Aorta (tissue), 5 donors: ENCODE measurements around the gene GREB1. TPM values are rescaled to one million over a fixed set of nuclear protein-coding genes. Genes with fewer than 3 reads are reported as not detected.

ENCODE experiments used
- ATAC-seq: fragments of 200-7000 bp; cut with Tn5 transposase; one replicate; pipeline ENCODE4 v1.9.1; 2022; ENCODE audit warnings: moderate library complexity; ENCODE audit not compliant: low FRiP score
- DNase-seq, 2 donors: peaks; one replicate each; pipeline ENCODE4 v3.0.0-alpha.2; 2020
- H3K27ac ChIP-seq, 2 donors: one replicate each; pipeline ENCODE4 v1.5.1; 2013; ENCODE audit warnings: low read length in 2 of 2, mild to moderate bottlenecking in 2 of 2, moderate library complexity in 2 of 2, control low read depth in 1 of 2, inconsistent platforms in 1 of 2, low read depth in 1 of 2
- H3K27me3 ChIP-seq, 2 donors: one replicate each; pipeline ENCODE4 v1.6.1; 2013; ENCODE audit warnings: control low read depth in 1 of 2, low read length in 1 of 2, mild to moderate bottlenecking in 1 of 2, moderate library complexity in 1 of 2; ENCODE audit not compliant: insufficient read depth in 2 of 2, control insufficient read depth in 1 of 2
- H3K36me3 ChIP-seq, 2 donors: one replicate each; pipeline ENCODE4 v1.6.1; 2013; ENCODE audit warnings: control low read depth in 1 of 2, low read length in 1 of 2, mild to moderate bottlenecking in 1 of 2; ENCODE audit not compliant: insufficient read depth in 2 of 2, control insufficient read depth in 1 of 2
- H3K4me1 ChIP-seq, 2 donors: one replicate each; pipeline ENCODE4 v1.6.1; 2013; ENCODE audit warnings: low read length in 2 of 2, control low read depth in 1 of 2, mild to moderate bottlenecking in 1 of 2, moderate library complexity in 1 of 2; ENCODE audit not compliant: insufficient read depth in 2 of 2, control insufficient read depth in 1 of 2
- H3K4me3 ChIP-seq, 2 donors: one replicate each; pipeline ENCODE4 v1.5.1; 2013; ENCODE audit warnings: low read length in 2 of 2, control low read depth in 1 of 2, mild to moderate bottlenecking in 1 of 2
- H3K9me3 ChIP-seq: one replicate; pipeline ENCODE4 v1.6.1; 2013; ENCODE audit warnings: mild to moderate bottlenecking, low read length; ENCODE audit not compliant: control insufficient read depth
- WGBS, 2 donors: extraction: QIAGEN DNeasy Blood & Tissue Kit; methylation state at CpG; one replicate each; pipeline ENCODE4 v1.1.7; 2013; 5-methylcytosine and 5-hydroxymethylcytosine counted together
- intact Hi-C, 2 donors: fragments of 100-400 bp; cut with DNase I; formaldehyde crosslinking; loops; one replicate each; pipeline versions ENCODE4 v1.14.2 to v1.15.0; 2022
- polyA plus RNA-seq, 2 donors: library from polyadenylated mRNA; stranded (reverse); fragments of 200-250 nt; gene quantifications; one replicate each; pipeline ENCODE4 v1.2.3, GENCODE V29; 2013
- total RNA-seq, 2 donors: library from RNA; stranded (reverse); fragmentation: NEBNext Ultra II Directional; extraction: Animal tissue kit (Norgen Biotek cat#: 25700); gene quantifications; one replicate each; pipeline ENCODE4 v1.2.1, GENCODE V29; 2021
- donor health status: healthy with polysubstance abuse.
- donor health status: Bipolar disorder and iron deficiency.
- donor health status: DM: no; HTN: no; CAD: no.
- donor health status: DM: no; HTN: no; CAD: no.
- donor health status: DM: yes; HTN: yes; CAD: no.

GREB1 gene
- total and polyA plus RNA-seq, 4 donors = 0.13 to 8.6 (median 7.2) TPM; not detected in 1

DNA sequence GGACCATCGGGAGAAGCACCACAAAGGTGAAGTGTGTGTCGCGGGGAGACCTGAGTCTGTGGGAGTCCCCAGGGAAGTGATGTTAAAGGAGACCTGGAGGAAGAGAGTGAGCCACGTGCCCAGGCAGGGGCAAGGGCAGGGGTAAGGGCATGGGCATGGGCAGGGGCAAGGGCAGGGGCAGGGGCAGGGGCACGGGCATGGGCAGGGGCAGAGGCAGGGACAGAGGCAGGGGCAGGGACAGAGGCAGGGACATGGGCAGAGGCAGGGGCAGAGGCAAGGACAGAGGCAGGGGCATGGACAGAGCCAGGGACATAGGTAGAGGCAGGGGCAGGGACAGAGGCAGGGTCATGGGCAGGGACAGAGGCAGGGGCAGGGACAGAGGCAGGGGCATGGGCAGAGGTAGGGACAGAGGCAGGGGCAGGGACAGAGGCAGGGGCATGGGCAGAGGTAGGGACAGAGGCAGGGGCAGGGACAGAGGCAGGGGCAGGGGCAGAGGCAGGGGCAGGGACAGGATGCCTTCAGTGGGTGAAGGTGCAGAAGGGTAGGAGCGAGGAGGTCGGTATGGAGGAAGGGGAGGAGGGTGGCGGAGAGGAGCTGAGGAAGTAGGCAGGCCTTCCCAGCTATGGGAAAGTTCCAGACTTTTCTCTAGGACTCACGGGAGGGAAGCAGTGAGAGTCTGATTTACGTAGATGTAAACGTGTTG, 102.9 kb downstream of the GREB1 start:
- no peaks in the 10 kb centered on the region for H3K4me1 ChIP-seq
- ATAC-seq = no peak
- H3K27me3 ChIP-seq = no peaks in the 10 kb centered on the region
- intact Hi-C loops = no loop called here
- DNase-seq = no peak
- WGBS, 2 donors = 65 to 69% methylated on average over 11 of the region's 11 CpGs
- no peak overlapping the region for H3K27ac ChIP-seq
- no peaks in the 10 kb centered on the region for H3K9me3 ChIP-seq
- no peak overlapping the region for H3K4me3 ChIP-seq
- no peaks in the 10 kb centered on the region for H3K36me3 ChIP-seq

DNA sequence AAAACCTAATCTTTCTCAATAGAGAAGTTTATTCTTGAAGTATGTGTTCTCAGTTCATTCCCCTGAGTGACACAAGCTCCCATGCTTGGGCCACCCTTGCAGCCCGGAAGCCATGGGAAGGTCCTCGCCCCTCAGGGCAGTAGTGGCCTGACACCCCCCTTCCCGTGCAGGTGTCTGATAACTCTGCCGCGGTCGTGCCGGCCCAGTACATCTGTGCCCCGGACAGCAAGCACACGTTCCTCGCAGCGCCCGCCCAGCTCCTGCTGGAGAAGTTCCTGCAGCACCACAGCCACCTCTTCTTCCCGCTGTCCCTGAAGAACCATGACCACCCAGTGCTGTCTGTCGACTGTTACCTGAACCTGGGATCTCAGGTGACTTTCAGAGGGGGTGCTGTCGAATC, 103.7 kb downstream of the GREB1 start:
- intact Hi-C loops = no loop called here
- no peaks in the 10 kb centered on the region for H3K27me3 ChIP-seq
- H3K9me3 ChIP-seq = no peaks in the 10 kb centered on the region
- ATAC-seq (no peak), DNase-seq (no peak)
- no peak overlapping the region for H3K4me3 ChIP-seq
- no peaks in the 10 kb centered on the region for H3K36me3 ChIP-seq
- no peaks in the 10 kb centered on the region for H3K4me1 ChIP-seq
- H3K27ac ChIP-seq = no peak overlapping the region
- WGBS, 2 donors = 89 to 91% methylated on average over 15 of the region's 15 CpGs

DNA sequence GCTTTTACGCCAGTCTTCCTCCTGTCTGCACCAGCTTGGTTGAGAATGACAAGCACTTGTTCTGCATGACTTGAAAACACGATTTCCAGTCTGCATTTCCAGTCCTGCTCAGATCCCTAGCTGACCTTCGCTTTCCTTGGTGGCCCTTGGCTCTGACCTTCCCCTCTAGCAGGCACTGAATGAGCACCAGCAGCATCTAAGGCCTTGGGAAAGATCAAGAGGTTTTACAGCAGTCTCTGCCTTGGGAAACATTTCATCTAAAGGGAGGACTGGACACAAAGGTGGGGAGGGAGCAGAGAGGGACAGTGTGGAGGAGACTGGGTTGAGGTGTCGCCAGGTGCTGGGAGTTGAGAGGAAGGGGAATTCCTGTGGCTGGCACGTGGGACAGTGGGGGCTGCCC, 105.7 kb downstream of the GREB1 start:
- Histone ChIP-seq H3K36me3 (no peaks in the 10 kb centered on the region), H3K9me3 (no peaks in the 10 kb centered on the region), H3K27ac (no peak overlapping the region), H3K27me3 (no peaks in the 10 kb centered on the region), H3K4me3 (no peak overlapping the region), H3K4me1 (no peaks in the 10 kb centered on the region)
- WGBS, 2 donors = 83 to 84% methylated on average over 5 of the region's 5 CpGs
- ATAC-seq = no peak
- DNase-seq = no peak
- intact Hi-C loops = no loop called here

DNA sequence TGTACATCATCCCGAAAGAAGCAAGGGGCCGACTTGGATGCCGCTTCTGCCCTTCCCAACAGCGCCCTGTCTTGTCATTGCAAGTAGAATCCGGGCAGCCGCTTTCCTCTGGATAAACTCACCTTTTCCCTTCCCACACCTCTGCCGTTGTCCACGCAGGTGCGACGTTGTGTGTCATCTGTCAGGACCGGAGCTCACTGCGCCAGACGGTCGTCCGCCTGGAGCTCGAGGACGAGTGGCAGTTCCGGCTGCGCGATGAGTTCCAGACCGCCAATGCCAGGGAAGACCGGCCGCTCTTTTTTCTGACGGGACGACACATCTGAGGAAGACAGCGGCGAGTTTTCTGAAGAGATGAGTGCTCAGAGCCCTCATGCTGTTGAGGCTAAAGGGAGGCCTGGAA, 106.3 kb downstream of the GREB1 start:
- ATAC-seq (no peak), DNase-seq (no peak)
- H3K4me3 ChIP-seq = no peak overlapping the region
- no peak overlapping the region for H3K27ac ChIP-seq
- H3K27me3 ChIP-seq = no peaks in the 10 kb centered on the region
- no peaks in the 10 kb centered on the region for H3K4me1 ChIP-seq
- H3K9me3 ChIP-seq = no peaks in the 10 kb centered on the region
- no peaks in the 10 kb centered on the region for H3K36me3 ChIP-seq
- intact Hi-C loops = no loop called here
- 95% methylated on average over 27 of the region's 27 CpGs for WGBS, 2 donors

DNA sequence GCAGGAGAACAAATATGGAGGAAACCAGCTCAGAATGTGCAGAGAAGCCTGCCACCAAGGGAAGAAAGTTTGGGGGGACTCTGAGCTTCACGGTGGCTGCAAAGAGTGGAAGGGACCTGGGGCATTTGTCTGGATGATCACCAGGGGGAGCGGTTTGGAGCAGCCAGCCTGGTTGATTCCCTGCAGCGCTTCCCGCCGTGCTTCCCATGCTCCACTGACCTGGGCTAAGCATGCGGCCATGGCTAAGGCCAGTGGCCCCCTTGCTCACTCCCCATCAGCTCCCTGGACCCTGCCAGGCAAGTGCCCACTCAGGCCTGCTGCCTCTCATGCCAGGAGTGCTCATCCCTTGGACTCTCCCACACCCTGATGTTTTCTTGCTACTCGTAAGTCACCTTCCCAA, 109.1 kb downstream of the GREB1 start:
- Histone ChIP-seq H3K4me3 (no peak overlapping the region), H3K27me3 (no peaks in the 10 kb centered on the region), H3K4me1 (no peaks in the 10 kb centered on the region), H3K36me3 (no peaks in the 10 kb centered on the region), H3K9me3 (no peaks in the 10 kb centered on the region), H3K27ac (no peak overlapping the region)
- WGBS, 2 donors = 80 to 81% methylated on average over 7 of the region's 7 CpGs
- DNase-seq = no peak
- intact Hi-C loops = no loop called here
- no peak for ATAC-seq

DNA sequence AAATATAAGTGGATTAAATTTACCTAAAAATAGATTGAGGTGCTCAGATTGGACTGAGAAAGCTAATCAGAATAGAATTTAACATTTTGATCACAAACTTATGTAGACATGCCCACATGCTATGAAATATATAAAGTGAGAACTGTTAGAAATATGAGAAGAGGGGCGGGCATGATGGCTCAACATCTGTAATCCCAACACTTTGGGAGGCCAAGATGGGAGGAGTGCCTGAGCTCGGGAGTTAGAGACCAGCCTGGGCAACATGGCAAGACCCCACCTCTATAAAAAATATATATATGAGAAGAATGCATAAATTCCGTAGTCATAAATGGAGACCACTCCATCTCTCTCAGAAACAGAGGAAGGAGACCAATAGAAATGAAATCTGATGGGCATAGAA, 110.4 kb downstream of the GREB1 start:
- H3K36me3 ChIP-seq = no peaks in the 10 kb centered on the region
- H3K9me3 ChIP-seq = no peaks in the 10 kb centered on the region
- WGBS, 2 donors = 80 to 83% methylated on average over 3 of the region's 3 CpGs
- ATAC-seq (no peak), DNase-seq (no peak)
- no peak overlapping the region for H3K4me3 ChIP-seq
- intact Hi-C loops = no loop called here
- H3K27me3 ChIP-seq = no peaks in the 10 kb centered on the region
- H3K4me1 ChIP-seq = no peaks in the 10 kb centered on the region
- H3K27ac ChIP-seq = no peak overlapping the region

DNA sequence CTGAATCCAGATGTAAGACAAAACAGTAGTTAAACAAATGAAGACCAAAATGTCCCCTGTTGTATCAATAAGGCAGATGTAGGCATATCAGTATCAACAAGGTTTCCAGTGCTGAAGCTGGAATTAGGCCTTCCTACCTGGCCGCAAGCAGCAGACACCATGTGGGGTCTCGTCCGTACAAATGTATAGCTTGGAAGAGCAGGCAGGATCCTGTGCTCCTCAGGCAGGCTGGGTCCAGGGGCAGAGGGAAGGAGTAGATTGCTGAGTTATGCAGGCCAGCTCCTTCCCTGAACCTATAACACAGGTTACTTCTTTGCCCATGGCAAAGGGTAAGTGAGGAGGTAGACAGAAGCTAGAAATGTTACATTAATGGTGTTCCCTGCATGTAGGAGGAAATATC, 112.7 kb downstream of the GREB1 start:
- no peak overlapping the region for H3K27ac ChIP-seq
- intact Hi-C loops = no loop called here
- DNase-seq = no peak
- 96 to 97% methylated on average over 3 of the region's 3 CpGs for WGBS, 2 donors
- H3K9me3 ChIP-seq = no peaks in the 10 kb centered on the region
- no peaks in the 10 kb centered on the region for H3K36me3 ChIP-seq
- ATAC-seq = no peak
- no peak overlapping the region for H3K4me3 ChIP-seq
- H3K4me1 ChIP-seq = no peaks in the 10 kb centered on the region
- no peaks in the 10 kb centered on the region for H3K27me3 ChIP-seq

DNA sequence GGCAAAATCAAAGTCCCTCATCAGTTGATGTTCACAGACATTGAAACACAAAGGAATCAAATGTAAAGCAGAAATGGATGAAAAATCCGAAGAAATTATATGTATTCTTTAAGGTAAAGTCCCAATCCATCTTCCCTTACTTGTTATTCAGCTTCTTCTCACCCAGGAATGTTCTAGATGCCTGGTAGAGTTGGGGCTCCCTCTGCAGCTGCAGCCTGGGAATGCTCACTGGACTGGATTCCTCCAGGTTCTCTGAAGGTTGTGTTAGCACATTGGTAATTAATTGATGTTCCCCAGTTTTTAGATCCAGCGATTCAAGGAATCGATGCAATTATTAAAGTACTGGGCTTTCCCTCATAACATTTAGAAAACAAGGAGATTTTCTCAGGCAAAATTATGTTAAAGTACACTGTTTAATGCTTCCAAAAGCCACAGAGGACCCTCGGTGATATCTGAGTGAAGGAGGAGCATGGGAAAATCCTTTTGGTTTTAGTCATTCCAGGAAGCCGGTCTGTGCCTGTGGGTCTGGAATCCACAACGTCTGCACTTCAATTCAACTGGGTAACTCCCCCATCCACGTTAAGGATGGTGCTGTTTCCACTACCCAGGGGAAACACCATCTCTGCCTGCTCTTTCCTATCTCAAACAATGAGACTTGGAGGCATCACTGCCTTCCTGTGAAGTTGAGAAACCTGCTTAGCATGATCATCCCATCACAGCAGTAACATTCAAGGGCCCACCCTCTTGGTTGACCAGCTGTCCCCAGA, 114.2 kb downstream of the GREB1 start:
- no peaks in the 10 kb centered on the region for H3K9me3 ChIP-seq
- WGBS, 2 donors = 44 to 46% methylated on average over 7 of the region's 7 CpGs
- DNase-seq = no peak
- intact Hi-C loops = no loop called here
- no peak for ATAC-seq
- H3K27me3 ChIP-seq = no peaks in the 10 kb centered on the region
- peaks cover 0 to 2% of the 10 kb centered on the region in 2 donors for H3K4me1 ChIP-seq
- no peak overlapping the region for H3K4me3 ChIP-seq
- H3K27ac ChIP-seq = no peak overlapping the region
- no peaks in the 10 kb centered on the region for H3K36me3 ChIP-seq

DNA sequence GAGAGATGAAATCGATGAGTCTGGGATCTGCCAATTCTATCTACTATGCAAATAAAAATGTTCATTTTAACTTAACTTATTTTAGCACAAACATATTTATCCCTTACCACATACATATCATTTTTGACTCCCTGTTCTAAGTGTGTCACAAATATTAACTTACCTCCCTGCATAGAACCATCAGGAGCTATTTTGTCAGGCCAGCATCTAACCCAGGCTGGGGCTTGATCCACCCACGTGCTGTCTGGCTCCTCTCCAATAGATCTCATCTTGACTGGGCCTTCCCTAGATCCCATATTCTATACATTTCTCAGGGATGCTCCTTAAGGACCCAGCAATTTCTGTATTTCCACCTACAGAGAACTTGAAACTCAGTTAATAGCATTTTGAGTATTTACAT, 115.2 kb downstream of the GREB1 start:
- no peak overlapping the region for H3K27ac ChIP-seq
- H3K4me1 ChIP-seq = peaks cover 0 to 2% of the 10 kb centered on the region in 2 donors
- no peaks in the 10 kb centered on the region for H3K9me3 ChIP-seq
- H3K4me3 ChIP-seq = no peak overlapping the region
- intact Hi-C loops = no loop called here
- H3K36me3 ChIP-seq = no peaks in the 10 kb centered on the region
- ATAC-seq = no peak
- 66 to 68% methylated on average over 2 of the region's 2 CpGs for WGBS, 2 donors
- no peak for DNase-seq
- no peaks in the 10 kb centered on the region for H3K27me3 ChIP-seq
